Panc1 (cell line): ENCODE measurements around the gene UNC119B.

Experiments used
- POLR2AphosphoS5 ChIP-seq: IDR thresholded peaks from 2 replicates; pipeline ENCODE4 v1.6.1; 2012; ENCODE audit warnings: mild to moderate bottlenecking, low read depth, low read length, moderate library complexity
- TF ChIP-seq, protein P1 (sequence below): fragments of 450-650 bp; IDR thresholded peaks from 2 replicates; pipeline ENCODE4 v1.5.1; 2017; ENCODE audit warnings: mild to moderate bottlenecking

DNA sequence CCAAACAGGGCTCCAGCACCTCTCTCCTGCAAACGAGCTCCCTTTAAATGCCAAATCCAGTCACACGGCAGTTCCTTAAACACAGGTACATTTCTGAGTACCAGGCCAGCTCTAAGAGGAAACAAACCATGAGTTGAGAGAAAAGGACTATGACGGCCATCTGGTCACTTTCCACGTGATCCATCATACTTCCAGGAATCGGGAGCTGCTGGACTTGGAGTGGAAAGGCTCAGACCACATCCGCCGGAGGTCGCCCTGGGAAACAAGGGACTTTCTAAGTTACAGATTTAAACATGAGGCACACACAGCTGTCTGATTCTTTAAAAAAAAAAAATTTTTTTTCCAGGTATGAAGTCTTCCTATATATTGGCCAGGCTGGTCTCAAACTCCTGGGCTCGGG lies 54.6 kb downstream of the UNC119B start:
- TF ChIP-seq, protein P1, sequence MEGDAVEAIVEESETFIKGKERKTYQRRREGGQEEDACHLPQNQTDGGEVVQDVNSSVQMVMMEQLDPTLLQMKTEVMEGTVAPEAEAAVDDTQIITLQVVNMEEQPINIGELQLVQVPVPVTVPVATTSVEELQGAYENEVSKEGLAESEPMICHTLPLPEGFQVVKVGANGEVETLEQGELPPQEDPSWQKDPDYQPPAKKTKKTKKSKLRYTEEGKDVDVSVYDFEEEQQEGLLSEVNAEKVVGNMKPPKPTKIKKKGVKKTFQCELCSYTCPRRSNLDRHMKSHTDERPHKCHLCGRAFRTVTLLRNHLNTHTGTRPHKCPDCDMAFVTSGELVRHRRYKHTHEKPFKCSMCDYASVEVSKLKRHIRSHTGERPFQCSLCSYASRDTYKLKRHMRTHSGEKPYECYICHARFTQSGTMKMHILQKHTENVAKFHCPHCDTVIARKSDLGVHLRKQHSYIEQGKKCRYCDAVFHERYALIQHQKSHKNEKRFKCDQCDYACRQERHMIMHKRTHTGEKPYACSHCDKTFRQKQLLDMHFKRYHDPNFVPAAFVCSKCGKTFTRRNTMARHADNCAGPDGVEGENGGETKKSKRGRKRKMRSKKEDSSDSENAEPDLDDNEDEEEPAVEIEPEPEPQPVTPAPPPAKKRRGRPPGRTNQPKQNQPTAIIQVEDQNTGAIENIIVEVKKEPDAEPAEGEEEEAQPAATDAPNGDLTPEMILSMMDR = no peak
- no peak for TF ChIP-seq POLR2AphosphoS5
